Endometrial microvascular endothelial cells (primary cell): ENCODE measurements around the gene SCP2D1. TPM values are rescaled to one million over a fixed set of nuclear protein-coding genes. Genes with fewer than 3 reads are reported as not detected.
"Not testable (repeated sequence)": the region's sequence is repeated elsewhere in the genome, so short reads cannot be mapped to it uniquely, and the experiment has no call there.

Experiments used
- in situ Hi-C: cut with HindIII; loops from 2 replicates; pipeline ENCODE4 v1.10.0; 2017; ENCODE audit warnings: low sequenced_read_pairs, low pct_unique_long_range_greater_than_20kb; ENCODE audit errors: inconsistent ontology term
- total RNA-seq: library from RNA; depleted of rRNA; stranded (reverse); fragments of >200 nt; gene quantifications from one replicate; pipeline ENCODE4 v1.2.3, GENCODE V29; 2015; ENCODE audit errors: inconsistent ontology term

Gene SCP2D1
- not detected for total RNA-seq

DNA sequence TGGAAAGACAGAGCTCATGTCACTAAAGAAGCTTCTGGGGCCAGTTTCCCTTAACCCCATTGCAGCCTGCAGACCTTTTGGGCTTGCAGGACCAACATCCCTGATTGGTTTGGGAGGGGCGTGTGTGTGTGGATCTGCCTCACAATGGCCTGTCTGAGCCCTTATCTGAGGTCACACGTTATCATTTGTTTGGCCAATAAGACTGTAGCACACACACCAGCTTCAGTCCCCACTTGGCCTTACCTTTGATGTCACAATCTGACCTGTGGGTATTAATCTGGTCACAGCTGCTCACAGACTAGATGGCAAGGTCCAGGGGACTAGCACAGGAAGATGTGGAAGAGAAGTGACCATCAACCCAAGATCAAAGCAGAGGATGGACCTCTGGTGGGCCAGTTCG, at the start of gene SCP2D1:
Gene SCP2D1 (plus strand): TSS at position 301 of the 400 bp plus-strand sequence. CDS start 33 bp downstream, at position 334.
- in situ Hi-C loops = no loop called here

DNA sequence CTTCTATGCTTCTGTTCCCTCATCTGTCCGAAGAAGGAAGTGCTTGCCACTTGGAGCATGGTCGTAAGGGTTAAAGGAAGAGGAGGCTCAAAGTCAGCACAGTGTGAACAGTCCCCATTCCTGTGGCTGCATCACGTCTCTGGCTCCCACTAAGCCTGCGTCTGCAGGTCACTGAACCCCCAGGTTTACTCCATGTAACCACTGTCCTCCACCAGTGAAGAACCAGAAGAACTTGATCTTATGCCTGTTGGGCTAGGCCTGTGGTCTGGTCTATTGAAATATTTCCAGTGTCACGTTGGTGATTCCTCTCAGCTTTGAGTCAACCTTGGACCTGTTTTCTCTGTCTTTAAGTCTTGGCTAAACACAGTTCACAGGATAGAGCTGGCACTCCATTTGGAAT, 45.9 kb upstream of the SCP2D1 start:
- in situ Hi-C loops = no loop called here

DNA sequence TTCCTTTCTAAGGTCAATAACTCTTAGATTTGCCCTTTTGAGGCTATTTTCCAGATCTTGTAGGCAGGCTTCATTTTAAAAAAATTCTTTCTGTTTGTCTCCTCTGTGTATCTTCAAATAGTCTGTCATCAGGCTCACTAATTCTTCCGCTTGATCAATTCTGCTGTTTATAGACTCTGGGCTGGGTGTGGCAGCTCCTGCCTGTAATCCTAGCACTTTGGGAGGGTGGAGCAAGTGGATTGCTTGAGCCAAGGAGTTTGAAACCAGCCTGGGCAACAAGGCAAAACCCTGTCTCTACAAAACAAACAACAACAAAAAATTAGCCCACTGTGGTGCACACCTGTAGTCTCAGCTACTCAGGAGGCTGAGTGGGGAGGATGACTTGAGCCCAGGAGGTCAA, 40.0 kb upstream of the SCP2D1 start:
- in situ Hi-C loops = no loop called here

DNA sequence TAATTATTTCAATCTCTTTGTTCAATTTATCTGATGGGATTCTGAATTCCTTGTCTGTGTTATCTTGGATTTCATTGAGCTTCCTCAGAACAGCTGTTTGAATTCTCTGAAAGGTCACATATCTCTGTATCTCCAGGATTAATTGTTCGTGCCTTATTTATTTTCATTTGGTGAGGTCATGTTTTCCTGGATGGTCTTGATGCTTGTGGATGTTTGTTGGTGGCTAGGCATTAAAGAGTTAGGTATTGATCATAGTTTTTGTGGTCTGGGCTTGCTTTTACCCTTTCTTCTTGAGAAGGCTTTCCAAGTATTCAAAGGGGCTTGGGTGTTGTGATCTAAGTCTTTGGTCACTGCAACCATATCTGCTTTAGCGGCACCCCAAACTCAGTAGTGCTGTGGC, 39.4 kb upstream of the SCP2D1 start:
- in situ Hi-C loops = no loop called here

DNA sequence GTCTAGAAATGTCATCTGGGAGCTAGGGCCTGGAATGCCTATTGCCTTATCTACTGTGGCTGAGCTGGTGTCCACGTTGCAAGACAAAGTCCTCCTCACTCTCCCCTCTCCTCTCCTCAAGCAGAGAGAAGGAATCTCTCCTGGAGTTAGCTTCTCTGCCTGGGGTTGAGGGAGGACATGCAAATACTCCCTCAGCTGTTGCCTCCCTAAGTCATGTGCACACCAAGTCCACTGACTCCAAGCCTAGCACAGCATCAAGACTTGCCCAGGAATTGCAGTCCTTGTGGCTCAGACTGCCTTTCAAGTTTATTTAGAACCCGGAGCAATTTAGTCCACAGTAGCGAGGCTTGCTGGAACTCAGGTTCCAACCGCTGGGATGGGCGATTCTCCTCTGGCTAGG, 38.0 kb upstream of the SCP2D1 start:
- in situ Hi-C loops = no loop called here

DNA sequence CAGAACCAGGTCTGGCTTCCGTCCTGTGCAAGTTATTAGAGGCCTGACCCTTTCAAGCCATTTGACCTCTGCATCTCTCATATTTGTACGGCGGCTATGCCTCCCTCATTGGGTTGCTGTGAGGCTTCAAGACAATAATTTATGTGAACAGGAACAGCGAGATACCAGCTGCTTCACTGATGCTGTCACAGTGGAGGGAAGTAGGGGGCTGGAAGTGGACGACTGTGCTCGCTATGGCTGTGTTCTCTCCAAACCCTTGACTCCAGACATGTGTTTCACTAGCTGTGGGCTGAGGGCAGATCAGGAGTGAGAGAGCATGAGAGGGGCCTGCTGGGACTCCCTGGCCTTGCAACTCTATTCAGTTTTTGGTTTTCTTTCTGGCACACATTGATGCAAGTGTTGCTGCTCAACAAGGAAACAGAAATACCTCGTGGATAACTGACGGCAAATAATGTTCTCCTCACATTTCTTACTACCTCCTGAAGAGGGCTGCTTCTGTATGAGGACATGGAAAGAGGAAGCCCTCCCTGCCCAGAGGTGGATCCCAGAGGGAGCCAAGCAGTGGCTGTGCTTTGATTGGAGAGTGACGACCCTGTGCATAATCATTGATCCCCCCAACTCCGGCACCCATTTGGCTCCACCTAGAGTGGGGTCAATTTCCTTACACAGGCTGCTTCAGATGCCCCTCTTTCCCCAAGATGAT, 34.7 kb upstream of the SCP2D1 start:
- in situ Hi-C loops = no loop called here

DNA sequence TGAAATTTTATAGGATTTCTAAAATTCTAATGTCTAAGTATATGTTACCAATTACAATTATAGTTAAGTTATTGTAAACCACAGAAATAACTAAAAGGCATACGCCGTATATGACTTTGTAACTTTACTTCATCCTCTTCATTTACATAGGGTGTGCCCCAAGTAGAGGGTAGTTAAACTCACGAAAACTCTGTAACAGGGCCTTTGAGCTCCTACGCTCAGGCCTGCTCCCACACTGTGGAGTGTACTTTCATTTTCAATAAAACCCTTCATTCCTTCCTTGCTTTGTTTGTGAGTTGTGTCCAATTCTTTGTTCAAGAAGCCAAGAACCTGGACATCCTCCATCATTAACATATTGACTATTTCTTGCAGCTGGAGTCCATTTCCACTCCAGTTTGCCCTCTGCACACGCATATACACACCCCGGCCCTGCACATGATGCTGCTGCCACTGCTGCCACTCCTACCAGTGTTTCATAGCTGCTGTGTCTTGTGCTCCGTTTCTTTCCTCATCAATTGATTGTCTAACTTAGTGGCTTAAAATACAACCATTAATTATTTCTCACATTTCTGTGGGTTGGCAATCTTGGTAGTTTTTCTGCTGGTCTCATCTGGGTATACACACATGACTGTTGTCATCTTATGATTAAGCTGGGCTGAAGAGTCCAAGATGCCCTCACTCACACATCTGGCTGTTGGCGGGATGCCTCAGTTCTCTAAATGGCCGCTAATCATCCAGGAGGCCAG, 33.0 kb upstream of the SCP2D1 start:
- in situ Hi-C loops = no loop called here

DNA sequence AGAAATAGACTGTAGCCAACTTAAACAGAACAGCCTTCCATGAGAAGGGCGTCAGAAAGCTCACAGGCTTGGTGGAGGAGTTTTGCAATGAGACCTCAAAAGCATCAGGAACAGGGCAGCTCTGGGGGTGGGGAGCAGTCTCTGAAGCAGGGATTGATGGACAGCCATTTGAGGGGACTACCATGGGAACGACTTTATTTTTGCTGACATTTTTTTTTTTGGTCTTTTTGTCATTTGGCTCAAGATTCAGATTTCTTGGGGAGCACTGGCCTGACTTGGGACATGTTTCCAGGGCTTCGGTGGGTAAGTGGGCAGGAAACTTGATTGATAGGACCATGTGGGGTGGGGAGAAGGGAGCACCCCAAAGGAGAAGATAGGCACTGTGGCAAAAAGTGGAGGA, 32.1 kb upstream of the SCP2D1 start:
- in situ Hi-C loops = no loop called here

DNA sequence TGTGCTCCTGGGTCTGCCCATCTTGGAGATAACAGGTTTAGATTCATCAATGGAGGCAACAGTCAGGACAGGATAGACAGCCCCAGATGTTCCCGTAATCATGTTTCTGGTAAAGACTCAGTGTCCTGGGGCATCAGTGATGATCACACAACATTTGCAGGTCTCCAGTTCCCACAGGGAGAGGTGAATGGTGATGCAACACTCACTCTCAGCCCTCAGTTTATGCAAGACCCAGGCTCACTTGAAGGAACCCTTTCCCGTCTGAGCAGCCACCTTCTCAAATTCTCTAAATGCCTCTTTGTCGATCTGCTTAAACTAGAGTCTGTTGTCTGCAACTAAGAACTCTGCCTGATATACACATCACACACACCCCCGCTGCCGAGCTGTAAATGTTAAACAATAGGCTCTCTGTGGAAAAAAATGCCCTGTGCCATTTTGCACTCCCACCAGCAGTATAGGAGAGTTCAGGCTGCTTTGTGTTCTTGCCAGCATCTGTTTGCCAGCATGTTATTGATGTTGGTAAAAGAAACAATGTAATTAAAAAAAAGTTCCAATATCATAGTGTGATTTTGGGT, 30.1 kb upstream of the SCP2D1 start:
- in situ Hi-C loops = no loop called here

DNA sequence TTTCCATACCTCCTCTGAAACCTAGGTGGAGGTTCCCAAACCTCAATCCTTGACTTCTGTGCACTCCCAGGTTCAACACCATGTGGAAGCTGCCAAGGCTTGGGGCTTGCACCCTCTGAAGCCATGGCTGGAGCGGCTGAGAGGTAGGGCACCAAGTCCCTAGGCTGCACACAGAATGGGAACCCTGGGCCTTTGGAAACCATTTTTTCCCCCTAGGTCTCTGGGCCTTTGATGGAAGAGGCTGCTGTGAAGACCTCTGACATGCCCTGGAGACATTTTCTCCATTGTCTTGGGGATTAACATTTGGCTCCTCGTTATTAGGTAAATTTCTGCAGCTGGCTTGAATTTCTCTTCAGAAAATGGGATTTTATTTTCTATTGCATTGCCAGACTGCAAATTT, 26.5 kb upstream of the SCP2D1 start:
- in situ Hi-C loops = not testable (repeated sequence)

DNA sequence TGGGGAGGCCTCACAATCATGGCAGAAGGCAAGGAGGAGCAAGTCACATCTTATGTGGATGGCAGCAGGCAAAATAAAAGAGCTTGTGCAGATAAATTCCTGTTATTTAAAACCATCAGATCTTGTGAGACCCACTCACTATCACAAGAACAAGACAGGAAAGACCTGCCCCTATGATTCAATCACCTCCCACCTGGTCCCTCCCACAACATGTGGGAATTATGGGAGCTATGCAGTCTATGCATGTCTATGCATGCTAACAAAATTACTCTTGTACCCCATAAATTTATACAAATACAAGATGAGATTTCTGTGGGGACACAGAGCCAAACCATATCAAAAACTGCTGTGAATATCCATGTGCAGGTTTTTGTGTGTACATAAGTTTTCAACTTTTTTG, 25.6 kb upstream of the SCP2D1 start:
- in situ Hi-C loops = no loop called here

DNA sequence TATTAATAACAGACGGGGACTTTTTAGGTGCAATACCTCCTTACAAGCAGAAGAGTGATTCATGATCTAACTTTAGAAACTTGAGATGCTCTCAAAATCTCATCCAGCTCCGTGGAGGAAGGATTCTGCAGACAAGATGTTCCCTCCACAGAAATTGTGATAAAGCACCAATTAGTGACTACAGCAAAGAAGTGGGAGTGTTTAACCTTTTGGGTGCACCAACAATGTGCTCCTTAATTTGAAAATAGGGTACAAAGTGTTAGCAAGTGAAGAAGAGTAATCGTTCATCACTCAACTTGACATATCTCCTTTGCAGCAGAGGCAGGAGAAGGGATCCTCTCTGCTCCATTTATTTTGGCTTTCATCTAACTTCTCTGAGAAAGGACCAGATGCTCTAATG, 22.8 kb upstream of the SCP2D1 start:
- in situ Hi-C loops = no loop called here

DNA sequence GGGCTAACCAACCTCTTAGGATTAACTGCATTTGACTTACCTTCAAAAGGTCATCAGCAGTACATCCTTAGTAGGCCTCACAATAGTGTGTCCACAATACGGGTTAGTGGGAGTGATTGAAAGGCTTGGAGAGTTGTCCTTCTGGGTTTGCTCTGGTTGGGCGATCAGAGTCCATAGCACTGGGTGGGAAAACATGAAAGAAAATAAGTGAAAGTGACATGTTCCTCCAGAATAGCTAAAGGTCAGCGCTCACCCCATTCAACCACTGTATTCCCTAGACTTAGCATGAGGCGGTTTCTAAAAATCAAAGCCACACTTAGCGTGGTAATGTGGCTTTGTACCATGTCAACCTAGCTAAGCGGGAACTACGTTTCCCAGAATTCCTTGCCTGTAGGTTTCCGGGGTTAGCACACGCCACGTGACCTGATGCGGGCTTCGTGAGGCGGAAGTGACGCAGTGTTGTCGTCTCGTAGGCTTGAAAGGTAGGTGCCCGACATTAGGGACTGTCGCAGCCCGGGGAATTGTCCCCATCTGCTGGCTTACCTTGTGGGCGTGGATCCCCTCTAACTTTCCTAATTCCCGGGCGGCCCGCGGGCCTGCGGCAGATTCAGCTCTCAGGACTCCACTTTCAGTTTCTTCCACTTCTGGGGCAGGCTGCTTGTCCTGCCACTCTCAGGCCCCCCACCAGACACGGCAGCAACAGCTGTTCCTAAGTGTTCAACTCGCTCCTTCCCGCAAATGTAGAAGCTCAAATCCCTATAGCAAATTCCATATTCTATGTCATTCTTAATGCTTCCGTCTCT, 19.8 kb upstream of the SCP2D1 start:
- in situ Hi-C loops = no loop called here

DNA sequence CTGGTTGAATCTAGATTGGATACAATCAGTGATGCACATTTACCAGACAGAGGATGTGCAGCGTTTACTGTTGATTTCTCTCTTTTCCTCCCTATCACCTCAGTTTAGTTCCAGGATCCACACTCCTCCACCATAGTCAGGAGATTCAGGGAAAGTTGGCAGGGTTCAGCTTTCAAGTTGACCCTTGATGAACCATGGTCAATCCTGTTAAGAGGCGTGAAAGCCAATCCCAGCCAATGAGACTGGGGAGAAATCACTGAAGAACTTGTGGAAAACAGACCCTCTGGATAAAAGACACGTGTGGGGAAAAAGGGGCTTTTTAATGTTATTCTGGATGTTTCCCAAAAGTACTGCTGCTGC, 19.2 kb upstream of the SCP2D1 start:
- in situ Hi-C loops = no loop called here

DNA sequence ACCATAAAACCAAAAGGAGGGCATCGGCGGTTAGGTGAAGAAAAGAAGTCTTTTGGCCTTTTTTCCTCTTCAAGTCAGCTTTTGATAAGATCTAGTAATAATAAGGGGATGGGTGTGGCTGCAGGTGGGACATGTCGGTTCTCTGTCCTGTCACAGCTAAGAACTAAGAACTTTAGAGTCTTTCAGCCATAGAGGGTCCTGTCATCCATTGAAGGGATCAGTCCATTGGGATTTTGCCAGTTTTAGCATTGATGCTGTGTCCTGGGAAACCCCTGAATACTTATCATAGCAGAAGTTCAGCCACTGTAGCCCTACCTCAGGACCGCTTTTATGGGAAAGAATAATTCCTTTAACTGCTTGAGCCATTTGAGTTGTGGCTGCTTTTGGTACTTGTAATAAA, 18.2 kb upstream of the SCP2D1 start:
- in situ Hi-C loops = no loop called here

DNA sequence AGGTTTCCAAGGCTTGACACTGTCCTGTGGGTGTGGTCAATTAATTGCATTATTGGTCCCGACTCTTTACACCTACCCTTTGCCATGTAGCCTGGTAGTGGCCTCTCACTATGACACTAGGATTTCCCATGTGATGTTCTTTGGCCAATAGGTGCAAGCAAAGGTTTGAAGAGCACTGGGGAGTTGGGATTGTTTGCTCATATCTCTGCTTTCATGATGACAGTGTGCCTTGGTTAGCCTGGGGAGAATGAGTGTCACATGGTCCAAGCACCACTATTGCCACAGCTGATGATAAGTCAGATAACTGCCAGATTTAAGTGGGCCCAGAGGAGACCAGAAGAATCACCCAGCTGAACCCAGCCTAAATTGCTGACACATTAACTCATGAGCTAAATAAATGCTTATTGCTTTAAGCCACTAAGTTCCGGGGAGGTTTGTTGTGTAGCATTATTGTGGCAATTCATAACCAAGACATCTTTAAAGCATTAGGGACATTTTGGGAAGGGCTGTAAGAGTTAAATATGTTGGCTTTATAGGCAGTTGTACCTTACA, 17.2 kb upstream of the SCP2D1 start:
- in situ Hi-C loops = no loop called here

DNA sequence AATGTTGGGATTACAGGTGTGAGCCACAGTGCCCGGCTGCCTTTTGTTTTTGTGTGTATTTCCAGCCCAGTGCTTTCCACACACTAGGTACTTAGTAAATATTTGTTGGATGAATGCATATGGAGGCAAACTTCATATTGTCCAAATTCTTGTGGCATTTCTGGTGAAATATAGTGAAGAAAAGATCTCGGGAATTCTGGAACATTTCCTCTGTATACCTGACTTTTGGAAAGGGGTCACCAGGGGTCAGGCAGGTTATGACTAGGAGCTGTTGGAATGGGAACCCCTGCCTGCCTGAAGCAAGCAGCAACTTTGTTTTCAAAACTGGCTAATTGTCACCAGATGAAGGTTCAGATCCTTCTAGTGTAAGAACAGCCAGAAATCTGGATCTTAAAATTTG, 12.1 kb upstream of the SCP2D1 start:
- in situ Hi-C loops = no loop called here

DNA sequence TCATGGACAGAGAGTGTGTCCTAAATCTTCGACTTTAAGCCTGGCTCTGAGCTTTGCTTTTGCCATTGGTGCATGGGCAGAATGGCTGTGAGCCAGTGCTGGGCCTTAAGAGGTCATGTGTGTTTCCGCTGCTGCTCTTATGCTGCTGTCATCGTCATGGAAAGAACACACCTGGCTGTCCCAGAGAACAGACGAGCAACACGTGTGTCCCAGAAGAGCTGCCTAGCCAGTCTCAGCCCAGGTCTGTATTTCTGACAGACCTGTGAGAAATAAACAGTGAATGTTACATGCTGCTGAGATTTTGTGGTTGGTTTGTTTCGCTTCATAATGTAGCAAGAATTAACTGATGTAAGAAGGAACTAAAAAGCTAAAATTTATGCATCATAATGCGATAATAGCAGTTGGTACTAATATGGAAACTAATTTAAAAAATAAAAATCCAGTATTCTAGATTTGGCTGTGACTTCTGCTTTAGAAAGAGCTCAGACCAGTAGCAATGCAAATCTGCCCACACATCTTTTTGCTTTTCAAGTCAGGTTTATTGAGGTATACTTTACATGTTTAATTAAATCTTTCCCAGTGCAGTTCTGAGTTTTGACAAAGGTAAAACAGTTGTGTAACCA, 11.5 kb upstream of the SCP2D1 start:
- in situ Hi-C loops = no loop called here

DNA sequence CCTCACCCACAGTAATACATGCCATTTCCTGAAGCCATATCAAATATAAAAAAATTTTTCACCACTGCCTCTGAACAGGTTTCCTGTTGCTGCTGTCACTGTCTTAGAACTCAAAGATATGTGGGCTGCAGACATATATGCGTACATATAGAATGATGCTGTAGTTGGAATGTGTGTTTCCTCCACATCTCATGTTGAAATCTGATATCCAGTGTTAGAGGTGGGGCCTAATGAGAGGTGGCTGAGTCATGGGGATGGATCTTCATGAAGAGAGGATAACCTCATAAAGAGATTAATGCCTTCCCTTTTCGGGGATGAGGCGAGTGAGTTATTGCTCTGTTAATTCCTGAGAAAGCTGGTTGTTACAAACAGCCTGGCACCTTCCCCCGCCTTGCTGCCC, 7.7 kb upstream of the SCP2D1 start:
- in situ Hi-C loops = no loop called here
